Measurements from ENCODE around the gene HAUS3.

The HAUS3 gene, protein sequence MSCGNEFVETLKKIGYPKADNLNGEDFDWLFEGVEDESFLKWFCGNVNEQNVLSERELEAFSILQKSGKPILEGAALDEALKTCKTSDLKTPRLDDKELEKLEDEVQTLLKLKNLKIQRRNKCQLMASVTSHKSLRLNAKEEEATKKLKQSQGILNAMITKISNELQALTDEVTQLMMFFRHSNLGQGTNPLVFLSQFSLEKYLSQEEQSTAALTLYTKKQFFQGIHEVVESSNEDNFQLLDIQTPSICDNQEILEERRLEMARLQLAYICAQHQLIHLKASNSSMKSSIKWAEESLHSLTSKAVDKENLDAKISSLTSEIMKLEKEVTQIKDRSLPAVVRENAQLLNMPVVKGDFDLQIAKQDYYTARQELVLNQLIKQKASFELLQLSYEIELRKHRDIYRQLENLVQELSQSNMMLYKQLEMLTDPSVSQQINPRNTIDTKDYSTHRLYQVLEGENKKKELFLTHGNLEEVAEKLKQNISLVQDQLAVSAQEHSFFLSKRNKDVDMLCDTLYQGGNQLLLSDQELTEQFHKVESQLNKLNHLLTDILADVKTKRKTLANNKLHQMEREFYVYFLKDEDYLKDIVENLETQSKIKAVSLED

GRCh38 chr4:2241410-2242353 lies at the start of gene HAUS3, which contains the start of gene POLN:
HAUS3 (minus strand) TSS chr4:2242121; CDS start chr4:2240946, 1,175 bp downstream.
POLN (minus strand) TSS chr4:2242121; CDS start chr4:2229231, 12,890 bp downstream.
- H3K4me3 ChIP-seq (ENCODE audit: low read depth, low read length), result peak within 1 kb of the TSS; percentile 80
- peak; percentile 94 for TF ChIP-seq POLR2A (IDR thresholded peaks at IDR 0.05; ENCODE audit: extremely low read depth, insufficient read length)
- TF ChIP-seq, protein P1, sequence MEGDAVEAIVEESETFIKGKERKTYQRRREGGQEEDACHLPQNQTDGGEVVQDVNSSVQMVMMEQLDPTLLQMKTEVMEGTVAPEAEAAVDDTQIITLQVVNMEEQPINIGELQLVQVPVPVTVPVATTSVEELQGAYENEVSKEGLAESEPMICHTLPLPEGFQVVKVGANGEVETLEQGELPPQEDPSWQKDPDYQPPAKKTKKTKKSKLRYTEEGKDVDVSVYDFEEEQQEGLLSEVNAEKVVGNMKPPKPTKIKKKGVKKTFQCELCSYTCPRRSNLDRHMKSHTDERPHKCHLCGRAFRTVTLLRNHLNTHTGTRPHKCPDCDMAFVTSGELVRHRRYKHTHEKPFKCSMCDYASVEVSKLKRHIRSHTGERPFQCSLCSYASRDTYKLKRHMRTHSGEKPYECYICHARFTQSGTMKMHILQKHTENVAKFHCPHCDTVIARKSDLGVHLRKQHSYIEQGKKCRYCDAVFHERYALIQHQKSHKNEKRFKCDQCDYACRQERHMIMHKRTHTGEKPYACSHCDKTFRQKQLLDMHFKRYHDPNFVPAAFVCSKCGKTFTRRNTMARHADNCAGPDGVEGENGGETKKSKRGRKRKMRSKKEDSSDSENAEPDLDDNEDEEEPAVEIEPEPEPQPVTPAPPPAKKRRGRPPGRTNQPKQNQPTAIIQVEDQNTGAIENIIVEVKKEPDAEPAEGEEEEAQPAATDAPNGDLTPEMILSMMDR (IDR thresholded peaks at IDR 0.05; ENCODE audit: low read depth, low read length), result no peak
- peak; percentile 66 for TF ChIP-seq MYC (IDR thresholded peaks at IDR 0.05; ENCODE audit: low read depth, low read length)
- peak; percentile 89 for TF ChIP-seq MAX (IDR thresholded peaks at IDR 0.05; ENCODE audit: low read depth, low read length)
- peak; percentile 99 for DNase-seq (ENCODE audit: low read depth)

DNA sequence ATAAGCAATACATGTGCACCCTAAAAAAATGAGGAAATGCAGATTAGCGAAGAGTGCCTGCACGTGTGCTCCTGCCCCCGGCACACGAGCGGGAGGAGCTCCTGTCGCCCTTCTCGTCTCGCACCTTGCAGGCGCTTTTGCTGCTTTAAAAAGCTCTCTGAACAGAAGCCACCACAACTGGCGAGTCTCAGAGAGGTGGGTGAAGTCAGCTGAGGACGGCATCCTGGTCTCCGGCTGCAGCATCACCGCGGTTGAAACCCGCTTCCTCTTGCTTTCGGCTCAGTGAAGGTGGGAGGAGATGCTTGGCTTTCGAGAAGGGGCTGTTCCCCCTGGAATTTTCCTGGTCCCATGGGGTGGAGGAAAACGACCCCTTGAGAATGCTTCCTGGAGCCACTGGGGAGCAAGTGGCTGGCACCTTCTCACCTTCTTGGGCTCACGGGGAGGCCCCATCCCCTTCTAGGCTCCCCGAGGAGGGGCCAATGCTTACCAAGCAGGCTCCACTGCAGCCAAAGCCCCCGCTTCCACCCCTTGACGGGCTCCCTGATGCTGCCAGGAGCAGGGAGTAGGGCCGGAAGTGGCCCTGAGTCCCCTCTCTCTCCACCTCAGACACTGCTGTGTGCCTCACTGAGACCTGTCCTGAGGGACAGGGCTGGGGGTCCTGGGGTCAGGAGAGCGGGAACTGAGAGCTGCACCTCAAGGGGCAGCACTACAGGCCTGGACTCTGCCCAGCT lies 49.2 kb upstream of the HAUS3 start:
- TF ChIP-seq POLR2A (IDR thresholded peaks at IDR 0.05; ENCODE audit: extremely low read depth, insufficient read length) (no peak), MAX (IDR thresholded peaks at IDR 0.05; ENCODE audit: low read depth, low read length) (peak; percentile 73), MYC (IDR thresholded peaks at IDR 0.05; ENCODE audit: low read depth, low read length) (peak; percentile 30; the same call in 1 of the 2 replicates)
- no peak overlapping the region for H3K4me3 ChIP-seq (ENCODE audit: low read depth, low read length)
- peak; percentile 78 for DNase-seq (ENCODE audit: low read depth)

DNA sequence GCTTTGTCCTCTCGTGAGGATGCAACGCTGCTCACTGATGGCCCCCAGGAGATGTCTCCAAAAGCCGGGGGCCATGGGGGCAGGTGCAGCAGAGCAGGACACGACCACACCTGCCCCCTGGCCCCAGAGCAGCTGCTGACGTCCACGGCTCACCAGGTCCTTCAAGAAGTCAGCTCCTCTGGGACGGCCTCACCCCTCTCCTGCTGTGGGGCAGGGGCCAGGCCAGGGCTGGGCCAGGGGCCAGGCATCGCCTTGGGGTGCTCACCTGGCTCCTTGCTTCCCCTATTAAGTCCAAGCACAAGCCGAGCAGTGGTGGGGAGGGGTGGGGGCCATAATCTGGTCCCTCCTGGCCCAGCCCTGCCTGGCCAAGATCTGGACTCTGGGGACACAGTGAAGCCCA lies 48.6 kb upstream of the HAUS3 start:
- TF ChIP-seq, protein P1 (IDR thresholded peaks at IDR 0.05; ENCODE audit: low read depth, low read length), result no peak
- TF ChIP-seq POLR2A (IDR thresholded peaks at IDR 0.05; ENCODE audit: extremely low read depth, insufficient read length) (no peak), MAX (IDR thresholded peaks at IDR 0.05; ENCODE audit: low read depth, low read length) (no peak), MYC (IDR thresholded peaks at IDR 0.05; ENCODE audit: low read depth, low read length) (no peak)
- H3K4me3 ChIP-seq (ENCODE audit: low read depth, low read length), result no peak overlapping the region

DNA sequence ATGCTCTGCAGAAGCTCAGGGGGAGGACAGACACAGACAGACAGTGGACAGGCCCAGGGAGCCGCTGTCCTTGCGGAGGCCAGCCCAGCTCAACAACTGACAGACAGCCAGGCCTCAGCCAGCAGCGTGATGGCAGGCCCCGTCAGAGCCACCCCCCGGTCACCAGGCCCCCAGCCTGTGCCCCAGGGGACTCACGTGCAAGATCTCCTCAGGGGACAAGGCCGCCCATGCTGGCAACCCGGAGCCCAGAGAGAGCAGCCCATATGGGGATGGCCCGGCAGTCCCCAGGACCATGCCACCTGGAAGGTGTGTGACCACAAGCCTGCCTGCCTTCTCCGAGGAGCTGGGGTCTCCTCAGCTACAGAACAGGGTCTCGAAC lies 48.0 kb upstream of the HAUS3 start:
- no peak overlapping the region for H3K4me3 ChIP-seq (ENCODE audit: low read depth, low read length)
- TF ChIP-seq, protein P1 (IDR thresholded peaks at IDR 0.05; ENCODE audit: low read depth, low read length), result no peak
- TF ChIP-seq MYC (IDR thresholded peaks at IDR 0.05; ENCODE audit: low read depth, low read length) (no peak), MAX (IDR thresholded peaks at IDR 0.05; ENCODE audit: low read depth, low read length) (no peak), POLR2A (IDR thresholded peaks at IDR 0.05; ENCODE audit: extremely low read depth, insufficient read length) (no peak)

More for the DNA sequence above, 48.6 kb upstream of the HAUS3 start:
- no peak for DNase-seq (ENCODE audit: low read depth)

DNA sequence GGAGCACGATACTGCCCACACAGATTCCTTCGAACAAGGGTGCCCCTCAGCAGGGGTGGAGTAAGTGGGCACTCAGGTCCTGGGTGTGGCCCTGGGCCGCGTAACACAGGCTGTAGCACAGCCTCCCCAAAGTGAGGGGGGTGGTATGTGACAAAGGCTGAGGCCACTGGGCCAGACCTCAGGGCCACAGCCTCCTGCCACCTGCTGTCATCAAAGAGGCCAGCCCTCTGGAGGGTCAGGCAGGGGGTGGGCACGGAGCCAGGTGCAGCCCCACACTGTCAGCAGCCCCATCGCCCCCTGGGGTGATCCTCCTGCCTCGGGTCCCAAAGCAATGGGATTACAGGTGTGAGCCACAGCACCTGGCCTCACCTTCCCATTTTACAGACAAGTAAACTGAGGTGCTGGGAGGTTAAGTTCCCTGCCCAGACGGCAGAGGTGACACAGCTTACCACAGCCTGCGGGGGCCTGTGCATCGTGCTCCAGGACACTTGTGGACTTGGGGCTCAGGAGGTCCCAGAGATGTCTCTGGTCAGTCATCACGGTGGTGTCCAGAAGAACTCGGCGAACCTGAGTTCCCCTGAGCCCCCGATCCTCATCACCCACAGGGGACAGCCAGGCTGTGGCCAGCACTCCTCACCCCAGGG lies 47.5 kb upstream of the HAUS3 start:
- no peak for DNase-seq (ENCODE audit: low read depth)
- TF ChIP-seq, protein P1 (IDR thresholded peaks at IDR 0.05; ENCODE audit: low read depth, low read length), result no peak
- TF ChIP-seq MYC (IDR thresholded peaks at IDR 0.05; ENCODE audit: low read depth, low read length) (no peak), POLR2A (IDR thresholded peaks at IDR 0.05; ENCODE audit: extremely low read depth, insufficient read length) (no peak), MAX (IDR thresholded peaks at IDR 0.05; ENCODE audit: low read depth, low read length) (no peak)
- H3K4me3 ChIP-seq (ENCODE audit: low read depth, low read length), result no peak overlapping the region

More for the DNA sequence above, 48.0 kb upstream of the HAUS3 start:
- DNase-seq (ENCODE audit: low read depth), result no peak
